GM10266 (cell line): ENCODE measurements around the gene ZBTB16.

Experiments used
- DNase-seq: peaks from one replicate; pipeline ENCODE4 v3.0.0; 2012; ENCODE audit errors: extremely low spot score
- CTCF ChIP-seq: IDR thresholded peaks from 2 replicates; pipeline ENCODE4 v1.5.1; 2012; ENCODE audit warnings: mild to moderate bottlenecking, low read depth; ENCODE audit not compliant: control insufficient read depth, insufficient read depth; ENCODE audit errors: missing control alignments

ZBTB16 gene

DNA sequence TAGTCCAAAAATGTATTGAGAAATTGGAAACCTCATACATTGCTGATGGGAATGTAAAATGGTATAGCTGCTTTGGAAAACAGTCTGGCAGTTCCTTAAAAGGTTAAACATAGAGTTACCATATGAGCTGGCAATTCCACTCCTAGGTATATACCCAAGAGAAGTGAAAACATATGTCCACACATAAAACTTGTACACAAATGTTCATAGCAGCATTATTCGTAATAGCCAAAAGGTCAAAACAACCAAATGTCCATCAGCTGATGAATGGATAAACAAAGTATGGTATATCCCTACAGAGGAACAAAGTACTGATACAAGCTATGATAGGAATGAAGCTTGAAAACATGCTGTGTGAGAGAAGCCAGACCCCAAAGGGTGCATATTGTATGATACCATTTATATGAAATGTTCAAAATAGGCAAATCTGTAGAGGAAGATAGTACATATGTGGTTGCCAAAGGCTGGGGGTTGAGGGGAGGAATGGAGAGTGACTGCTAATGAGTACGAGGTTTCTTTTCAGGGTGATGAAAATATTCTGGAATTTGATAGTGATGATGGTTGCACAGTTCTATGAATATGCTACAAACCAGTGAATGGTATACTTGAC is 85.8 kb downstream of the ZBTB16 start:
- no peak for TF ChIP-seq CTCF
- no peak for DNase-seq

- DNase-seq = no peak
- TF ChIP-seq CTCF = no peak
Observed at GRCh38 chr11:114147375-114148012, 88.0 kb downstream of the ZBTB16 start.

GRCh38 chr11:114148013-114148382 is 88.5 kb downstream of the ZBTB16 start:
- DNase-seq = no peak
- no peak for TF ChIP-seq CTCF

- TF ChIP-seq CTCF = no peak
- no peak for DNase-seq
Observed at GRCh38 chr11:114149689-114150407, 90.3 kb downstream of the ZBTB16 start.

- no peak for DNase-seq
- no peak for TF ChIP-seq CTCF
Observed at GRCh38 chr11:114150671-114151070, 91.2 kb downstream of the ZBTB16 start.

GRCh38 chr11:114151631-114152030 is 92.1 kb downstream of the ZBTB16 start:
- no peak for TF ChIP-seq CTCF
- no peak for DNase-seq

DNA sequence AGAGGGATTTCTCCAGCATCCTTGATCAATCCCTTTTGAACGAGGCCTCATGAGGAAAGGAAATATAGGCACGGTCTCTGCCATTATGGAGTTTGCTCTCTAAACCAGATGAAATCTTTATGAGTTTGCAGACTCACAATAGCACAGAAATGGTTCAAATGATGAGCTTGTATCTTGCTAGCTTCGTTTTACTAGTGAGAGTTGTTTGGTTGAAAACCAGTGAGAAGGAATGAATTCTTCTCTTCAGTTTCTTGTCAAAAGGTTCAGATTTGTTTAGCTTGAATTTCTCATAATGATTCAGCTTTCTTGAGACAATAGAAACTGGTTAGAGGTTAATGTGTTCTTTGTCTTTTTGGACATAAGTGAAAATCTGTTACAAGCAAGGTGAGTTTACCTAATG is 92.7 kb downstream of the ZBTB16 start:
- TF ChIP-seq CTCF = no peak
- no peak for DNase-seq
